Breast epithelium (tissue), 3 donors: ENCODE measurements around the gene RPL29.

ENCODE experiments used
- CTCF ChIP-seq, 3 donors: fragments of 450-650 bp; IDR thresholded peaks; one replicate each; pipeline ENCODE4 v1.5.1; 2016 to 2017; ENCODE audit warnings: antibody characterized with exemption in 3 of 3, mild to moderate bottlenecking in 3 of 3, moderate library complexity in 3 of 3
- POLR2A ChIP-seq: fragments of 450-650 bp; IDR thresholded peaks from one replicate; pipeline ENCODE4 v1.6.1; 2016; ENCODE audit warnings: antibody characterized with exemption, mild to moderate bottlenecking, moderate library complexity

GRCh38 chr3:52032702-52033408 lies 37.2 kb upstream of the RPL29 start:
- TF ChIP-seq CTCF (IDR thresholded peaks at IDR 0.05) = no peak
- TF ChIP-seq POLR2A = no peak
